ENCODE results near the gene PSTPIP1.

Gene PSTPIP1

GRCh38 chr15:77071305-77072223 lies 76.6 kb downstream of the PSTPIP1 start:
- H3K4me3 ChIP-seq (ENCODE audit: low read depth, low read length), result peak overlapping the region; percentile 70
- in situ Hi-C loops (cut with HindIII; ENCODE audit: low sequenced_read_pairs), result no loop called here
- DNase-seq (ENCODE audit: low read depth), result no peak
- no peak for TF ChIP-seq CTCF (IDR thresholded peaks at IDR 0.05; ENCODE audit: low read depth, low read length, missing control alignments)

- H3K4me3 ChIP-seq (ENCODE audit: low read depth, low read length), result no peak overlapping the region
- no peak for TF ChIP-seq CTCF (IDR thresholded peaks at IDR 0.05; ENCODE audit: low read depth, low read length, missing control alignments)
- DNase-seq (ENCODE audit: low read depth), result no peak
- in situ Hi-C loops (cut with HindIII; ENCODE audit: low sequenced_read_pairs), result no loop called here
These were observed 79.4 kb downstream of the PSTPIP1 start for GRCh38 chr15:77074350-77074749.

- H3K4me3 ChIP-seq (ENCODE audit: low read depth, low read length), result no peak overlapping the region
- no peak for TF ChIP-seq CTCF (IDR thresholded peaks at IDR 0.05; ENCODE audit: low read depth, low read length, missing control alignments)
- DNase-seq (ENCODE audit: low read depth), result no peak
- in situ Hi-C loops (cut with HindIII; ENCODE audit: low sequenced_read_pairs), result no loop called here
These were observed 80.6 kb downstream of the PSTPIP1 start for GRCh38 chr15:77075528-77075927.

- no peak for TF ChIP-seq CTCF (IDR thresholded peaks at IDR 0.05; ENCODE audit: low read depth, low read length, missing control alignments)
- in situ Hi-C loops (cut with HindIII; ENCODE audit: low sequenced_read_pairs), result no loop called here
- H3K4me3 ChIP-seq (ENCODE audit: low read depth, low read length), result no peak overlapping the region
- no peak for DNase-seq (ENCODE audit: low read depth)
These were observed 81.5 kb downstream of the PSTPIP1 start for GRCh38 chr15:77076323-77076915.

GRCh38 chr15:77081971-77082370 lies 87.0 kb downstream of the PSTPIP1 start:
- no peak for TF ChIP-seq CTCF (IDR thresholded peaks at IDR 0.05; ENCODE audit: low read depth, low read length, missing control alignments)
- in situ Hi-C loops (cut with HindIII; ENCODE audit: low sequenced_read_pairs), result no loop called here
- no peak for DNase-seq (ENCODE audit: low read depth)
- no peak overlapping the region for H3K4me3 ChIP-seq (ENCODE audit: low read depth, low read length)

GRCh38 chr15:77083381-77084160 lies 88.6 kb downstream of the PSTPIP1 start:
- no peak for DNase-seq (ENCODE audit: low read depth)
- TF ChIP-seq CTCF (IDR thresholded peaks at IDR 0.05; ENCODE audit: low read depth, low read length, missing control alignments), result no peak
- peak overlapping the region; percentile 27 for H3K4me3 ChIP-seq (ENCODE audit: low read depth, low read length)
- in situ Hi-C loops (cut with HindIII; ENCODE audit: low sequenced_read_pairs), result no loop called here

All from astrocyte of the cerebellum (primary cell).